Peyer's patch (tissue), 4 donors: ENCODE data around the gene IKBIP. TPM values are rescaled to one million over a fixed set of nuclear protein-coding genes. Genes with fewer than 3 reads are reported as not detected.

Experiments used
- DNase-seq, 3 donors: peaks; one replicate each; pipeline ENCODE4 v3.0.0-alpha.2; 2017 to 2019
- H3K27ac ChIP-seq, 4 donors: fragments of 200-600 bp; sonication (generic); one replicate each; pipeline ENCODE4 v1.5.1; 2016 to 2019
- H3K27me3 ChIP-seq, 2 donors: fragments of 200-600 bp; sonication (generic); one replicate each; pipeline ENCODE4 v1.5.1; 2019
- H3K36me3 ChIP-seq, 3 donors: fragments of 200-600 bp; sonication (generic); one replicate each; pipeline ENCODE4 v1.5.1; 2016 to 2019
- H3K4me1 ChIP-seq, 4 donors: fragments of 200-600 bp; sonication (generic); one replicate each; pipeline ENCODE4 v1.5.1; 2016 to 2019
- H3K4me3 ChIP-seq, 4 donors: fragments of 200-600 bp; sonication (generic); 1 replicate in 3 of 4; 2 replicates in 1 of 4; pipeline ENCODE4 v1.5.1; 2016 to 2019; ENCODE audit warnings: mild to moderate bottlenecking in 1 of 4
- H3K9me3 ChIP-seq, 4 donors: fragments of 200-600 bp; sonication (generic); one replicate each; pipeline ENCODE4 v1.5.1; 2016 to 2019; ENCODE audit warnings: mild to moderate bottlenecking in 1 of 4
- POLR2A ChIP-seq, 2 donors: fragments of 450-650 bp; IDR thresholded peaks; one replicate each; pipeline ENCODE4 v1.5.1; 2017; ENCODE audit warnings: antibody characterized with exemption in 2 of 2, mild to moderate bottlenecking in 2 of 2, moderate library complexity in 2 of 2
- total RNA-seq, 4 donors: library from RNA; depleted of rRNA; stranded (reverse); fragments of >200 nt; gene quantifications; one replicate each; pipeline ENCODE4 v1.1.0, GENCODE V29; 2016
- TF ChIP-seq, protein P1 (sequence below), 6 experiments: fragments of 450-650 bp in 4 of 6; fragments of 200-600 bp in 2 of 6; sonication (generic) in 1 of 6; IDR thresholded peaks; one replicate each; pipeline ENCODE4 v1.5.1; 2017 to 2019; ENCODE audit warnings: antibody characterized with exemption in 6 of 6, mild to moderate bottlenecking in 3 of 6, moderate library complexity in 1 of 6

IKBIP gene
- total RNA-seq, 4 donors from 2014 or later = 2.6 to 10.7 (median 3.8) TPM; not detected in 1

- DNase-seq = no peak
- no peaks in the 10 kb centered on the region for H3K27me3 ChIP-seq
- H3K27ac ChIP-seq = no peak overlapping the region
- H3K36me3 ChIP-seq = peaks cover 0 to 83% (median 0%) of the 10 kb centered on the region in 3 donors
- TF ChIP-seq POLR2A (IDR thresholded peaks at IDR 0.05) = no peak
- TF ChIP-seq, protein P1, sequence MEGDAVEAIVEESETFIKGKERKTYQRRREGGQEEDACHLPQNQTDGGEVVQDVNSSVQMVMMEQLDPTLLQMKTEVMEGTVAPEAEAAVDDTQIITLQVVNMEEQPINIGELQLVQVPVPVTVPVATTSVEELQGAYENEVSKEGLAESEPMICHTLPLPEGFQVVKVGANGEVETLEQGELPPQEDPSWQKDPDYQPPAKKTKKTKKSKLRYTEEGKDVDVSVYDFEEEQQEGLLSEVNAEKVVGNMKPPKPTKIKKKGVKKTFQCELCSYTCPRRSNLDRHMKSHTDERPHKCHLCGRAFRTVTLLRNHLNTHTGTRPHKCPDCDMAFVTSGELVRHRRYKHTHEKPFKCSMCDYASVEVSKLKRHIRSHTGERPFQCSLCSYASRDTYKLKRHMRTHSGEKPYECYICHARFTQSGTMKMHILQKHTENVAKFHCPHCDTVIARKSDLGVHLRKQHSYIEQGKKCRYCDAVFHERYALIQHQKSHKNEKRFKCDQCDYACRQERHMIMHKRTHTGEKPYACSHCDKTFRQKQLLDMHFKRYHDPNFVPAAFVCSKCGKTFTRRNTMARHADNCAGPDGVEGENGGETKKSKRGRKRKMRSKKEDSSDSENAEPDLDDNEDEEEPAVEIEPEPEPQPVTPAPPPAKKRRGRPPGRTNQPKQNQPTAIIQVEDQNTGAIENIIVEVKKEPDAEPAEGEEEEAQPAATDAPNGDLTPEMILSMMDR (IDR thresholded peaks at IDR 0.05) = no peak
- no peaks in the 10 kb centered on the region for H3K4me1 ChIP-seq
- H3K4me3 ChIP-seq = no peak overlapping the region
- H3K9me3 ChIP-seq = no peaks in the 10 kb centered on the region
Observed at GRCh38 chr12:98678946-98679610, 34.5 kb upstream of the IKBIP start.

- no peak overlapping the region for H3K4me3 ChIP-seq
- H3K36me3 ChIP-seq = peaks cover 0 to 78% (median 0%) of the 10 kb centered on the region in 3 donors
- H3K9me3 ChIP-seq = no peaks in the 10 kb centered on the region
- H3K4me1 ChIP-seq = no peaks in the 10 kb centered on the region
- TF ChIP-seq, protein P1 (IDR thresholded peaks at IDR 0.05) = no peak
- no peak for TF ChIP-seq POLR2A (IDR thresholded peaks at IDR 0.05)
- DNase-seq = no peak
- H3K27ac ChIP-seq = no peak overlapping the region
- no peaks in the 10 kb centered on the region for H3K27me3 ChIP-seq
Observed at GRCh38 chr12:98678236-98678945, 33.8 kb upstream of the IKBIP start.

DNA sequence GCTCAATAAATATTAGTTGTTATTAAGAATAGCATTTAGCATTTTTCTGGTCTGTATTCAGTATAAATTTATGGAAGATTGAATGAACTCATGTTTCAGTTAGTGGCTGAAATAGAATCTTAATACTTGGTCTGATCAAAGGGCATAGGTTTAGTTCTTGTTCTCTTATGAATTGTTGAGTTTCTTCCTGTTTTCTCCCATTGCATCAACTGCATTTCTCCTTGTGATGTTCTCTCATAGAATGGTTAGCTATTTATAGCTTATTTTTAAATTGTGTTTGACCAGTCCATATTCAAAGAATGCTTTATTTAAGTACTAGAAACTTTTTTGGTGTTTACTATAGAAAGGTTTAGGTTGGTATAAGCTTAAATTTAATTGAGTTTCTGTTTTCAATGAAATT lies 30.3 kb upstream of the IKBIP start:
- TF ChIP-seq, protein P1 (IDR thresholded peaks at IDR 0.05) = no peak
- TF ChIP-seq POLR2A (IDR thresholded peaks at IDR 0.05) = no peak
- H3K9me3 ChIP-seq = no peaks in the 10 kb centered on the region
- H3K4me1 ChIP-seq = no peaks in the 10 kb centered on the region
- no peaks in the 10 kb centered on the region for H3K27me3 ChIP-seq
- H3K4me3 ChIP-seq = no peak overlapping the region
- no peak overlapping the region for H3K27ac ChIP-seq
- no peak for DNase-seq
- peaks cover 0 to 73% (median 0%) of the 10 kb centered on the region in 3 donors for H3K36me3 ChIP-seq

DNA sequence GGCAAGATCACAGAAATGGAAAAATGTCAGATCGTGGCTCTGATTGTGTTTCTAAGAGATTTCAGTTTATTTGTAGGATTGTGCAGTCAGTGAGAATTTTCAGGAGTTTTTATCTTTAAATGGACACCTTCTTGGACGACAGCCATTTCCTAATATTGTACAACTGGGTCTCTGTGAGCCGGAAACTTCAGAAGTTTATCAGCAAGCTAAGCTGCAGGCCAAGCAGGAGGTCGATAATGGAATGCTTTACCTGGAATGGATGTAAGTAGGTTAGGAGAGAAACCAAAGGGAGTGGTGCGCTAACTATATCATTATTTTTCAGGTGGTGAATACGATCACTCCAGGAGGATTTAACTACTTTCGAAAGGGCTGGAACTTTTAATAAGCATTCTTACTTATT lies 26.9 kb upstream of the IKBIP start:
- no peaks in the 10 kb centered on the region for H3K9me3 ChIP-seq
- H3K36me3 ChIP-seq = peaks cover 0 to 70% (median 2%) of the 10 kb centered on the region in 3 donors
- no peak overlapping the region for H3K27ac ChIP-seq
- H3K4me1 ChIP-seq = no peaks in the 10 kb centered on the region
- TF ChIP-seq, protein P1 (IDR thresholded peaks at IDR 0.05) = no peak
- TF ChIP-seq POLR2A (IDR thresholded peaks at IDR 0.05) = no peak
- no peaks in the 10 kb centered on the region for H3K27me3 ChIP-seq
- no peak for DNase-seq
- no peak overlapping the region for H3K4me3 ChIP-seq

- TF ChIP-seq POLR2A (IDR thresholded peaks at IDR 0.05) = no peak
- TF ChIP-seq, protein P1 (IDR thresholded peaks at IDR 0.05) = no peak
- Histone ChIP-seq H3K9me3 (no peaks in the 10 kb centered on the region), H3K27ac (no peak overlapping the region), H3K4me1 (no peaks in the 10 kb centered on the region), H3K4me3 (no peak overlapping the region), H3K27me3 (no peaks in the 10 kb centered on the region), H3K36me3 (peaks cover 0 to 73% (median 2%) of the 10 kb centered on the region in 3 donors)
- no peak for DNase-seq
Observed at GRCh38 chr12:98669751-98670150, 25.2 kb upstream of the IKBIP start.
